ENCODE measurements around the gene TMEM63A. TPM values are rescaled to one million over a fixed set of nuclear protein-coding genes. Genes with fewer than 3 reads are reported as not detected.

TMEM63A gene
- total and polyA plus RNA-seq, 2 of the 13 experiments (the other 11 are each of a cell fraction or from before 2014, with no cell fraction given) = 23.9 to 53.3 TPM

GRCh38 chr1:225844236-225845061 lies 37.7 kb downstream of the TMEM63A start (continued):
- TF ChIP-seq ZNF879 (CRISPR knock-in tag; IDR thresholded peaks at IDR 0.05) (no peak), ZNF7 (CRISPR knock-in tag; IDR thresholded peaks at IDR 0.05) (no peak), AGO2 (optimal IDR thresholded peaks at IDR 0.05; ENCODE audit: low read depth, low read length) (peak; percentile 90), RFX3 (CRISPR knock-in tag; IDR thresholded peaks at IDR 0.05) (no peak), MLLT10 (CRISPR knock-in tag; IDR thresholded peaks at IDR 0.05) (no peak), KLF6 (CRISPR knock-in tag; IDR thresholded peaks at IDR 0.05) (no peak), ZFX (CRISPR knock-in tag; IDR thresholded peaks at IDR 0.05; ENCODE audit: low read depth) (no peak)
- TF ChIP-seq, protein P1, sequence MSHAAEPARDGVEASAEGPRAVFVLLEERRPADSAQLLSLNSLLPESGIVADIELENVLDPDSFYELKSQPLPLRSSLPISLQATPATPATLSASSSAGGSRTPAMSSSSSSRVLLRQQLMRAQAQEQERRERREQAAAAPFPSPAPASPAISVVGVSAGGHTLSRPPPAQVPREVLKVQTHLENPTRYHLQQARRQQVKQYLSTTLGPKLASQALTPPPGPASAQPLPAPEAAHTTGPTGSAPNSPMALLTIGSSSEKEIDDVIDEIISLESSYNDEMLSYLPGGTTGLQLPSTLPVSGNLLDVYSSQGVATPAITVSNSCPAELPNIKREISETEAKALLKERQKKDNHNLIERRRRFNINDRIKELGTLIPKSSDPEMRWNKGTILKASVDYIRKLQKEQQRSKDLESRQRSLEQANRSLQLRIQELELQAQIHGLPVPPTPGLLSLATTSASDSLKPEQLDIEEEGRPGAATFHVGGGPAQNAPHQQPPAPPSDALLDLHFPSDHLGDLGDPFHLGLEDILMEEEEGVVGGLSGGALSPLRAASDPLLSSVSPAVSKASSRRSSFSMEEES (CRISPR knock-in tag; IDR thresholded peaks at IDR 0.05) = no peak

- CTCF ChIA-PET (ENCODE audit: low intra/inter-chr PET ratio, low total read pairs) = no interaction called here
These were observed 38.8 kb downstream of the TMEM63A start for GRCh38 chr1:225843426-225843795.

More at GRCh38 chr1:225843426-225843795, 38.8 kb downstream of the TMEM63A start:
- peaks cover 15 to 45% of the 10 kb centered on the region in 2 experiments for H3K36me3 ChIP-seq (replicated peaks in 1 of 2; ENCODE audit: control insufficient read depth in 1 of 2, insufficient read depth in 2 of 2, low read length in 2 of 2)
- FAIRE-seq (no peak), DNase-seq (ENCODE audit: low spot score) (no peak), ATAC-seq (no peak)
- no peak overlapping the region for H3K4me3 ChIP-seq (replicated peaks in 1 of 3; ENCODE audit: insufficient read depth in 1 of 3, low read depth in 2 of 3, low read length in 3 of 3)
- no peaks in the 10 kb centered on the region for H3K9me3 ChIP-seq (ENCODE audit: low read length)
- POLR2A ChIA-PET = no interaction called here
- no peak overlapping the region for H3K4me2 ChIP-seq (ENCODE audit: low read depth, low read length)
- intact Hi-C loops (cut with micrococcal nuclease; ENCODE audit: unreplicated experiment) = no loop called here
- no peaks in the 10 kb centered on the region for H3K27me3 ChIP-seq (ENCODE audit: control insufficient read depth in 1 of 2, insufficient read depth in 2 of 2, low read length in 2 of 2)
- no peak overlapping the region for H3K9ac ChIP-seq (ENCODE audit: insufficient read depth, low read depth, low read length)
- in situ Hi-C loops (cut with HindIII; ENCODE audit: extremely low pct_ligation_motif_present, low pct_unique_long_range_greater_than_20kb) = no loop called here
- no peak overlapping the region for H3K27ac ChIP-seq (ENCODE audit: extremely low read length, insufficient read depth, low read length)
- 100% methylated on average over 4 of the region's 6 CpGs for WGBS (ENCODE audit: low lambda C conversion rate)
- H2AFZ ChIP-seq (ENCODE audit: low read length) = no peak overlapping the region
- no peaks in the 10 kb centered on the region for H3K79me2 ChIP-seq (ENCODE audit: insufficient read depth, low read length)
- no TSS peak for BruUV-seq (replicated peaks)
- no peak for TF ChIP-seq ZNF616 (CRISPR knock-in tag; IDR thresholded peaks at IDR 0.05; ENCODE audit: low read depth)
- TF ChIP-seq AGO2 (optimal IDR thresholded peaks at IDR 0.05; ENCODE audit: low read depth, low read length) = peak; percentile 41
- peaks cover 4% of the 10 kb centered on the region; the same call in 1 of the 2 replicates for H4K20me1 ChIP-seq (ENCODE audit: insufficient read depth, low read length)
- H3K4me1 ChIP-seq (ENCODE audit: insufficient read depth, low read length) = no peaks in the 10 kb centered on the region

Measured in HepG2 (cell line).